Astrocyte of the cerebellum (primary cell): ENCODE data around the gene IL10RB.

Experiments used
- DNase-seq: peaks from one replicate; pipeline ENCODE4 v3.0.0-alpha.2; 2011; ENCODE audit warnings: low read depth
- H3K4me3 ChIP-seq: 2 replicates; pipeline ENCODE4 v1.5.1; 2011; ENCODE audit warnings: mild to moderate bottlenecking, low read depth, low read length, moderate library complexity
- CTCF ChIP-seq: IDR thresholded peaks from 2 replicates; pipeline ENCODE4 v1.5.1; 2012; ENCODE audit warnings: low read length, low read depth, moderate library complexity, mild to moderate bottlenecking; ENCODE audit errors: missing control alignments
- in situ Hi-C: cut with HindIII; loops from 2 replicates; pipeline ENCODE4 v1.10.0; 2017; ENCODE audit warnings: low sequenced_read_pairs

The IL10RB gene

GRCh38 chr21:33273044-33273443, 6.9 kb downstream of the IL10RB start:
- DNase-seq = no peak
- no peak for TF ChIP-seq CTCF
- in situ Hi-C loops = no loop called here
- H3K4me3 ChIP-seq = no peak overlapping the region

GRCh38 chr21:33278721-33279120, 12.6 kb downstream of the IL10RB start:
- H3K4me3 ChIP-seq = no peak overlapping the region
- in situ Hi-C loops = no loop called here
- no peak for TF ChIP-seq CTCF
- no peak for DNase-seq

GRCh38 chr21:33279330-33279820, 13.2 kb downstream of the IL10RB start:
- in situ Hi-C loops = no loop called here
- H3K4me3 ChIP-seq = no peak overlapping the region
- TF ChIP-seq CTCF = no peak
- DNase-seq = no peak

GRCh38 chr21:33281096-33281652, 15.0 kb downstream of the IL10RB start:
- in situ Hi-C loops = no loop called here
- H3K4me3 ChIP-seq = no peak overlapping the region
- no peak for TF ChIP-seq CTCF
- DNase-seq = no peak

DNA sequence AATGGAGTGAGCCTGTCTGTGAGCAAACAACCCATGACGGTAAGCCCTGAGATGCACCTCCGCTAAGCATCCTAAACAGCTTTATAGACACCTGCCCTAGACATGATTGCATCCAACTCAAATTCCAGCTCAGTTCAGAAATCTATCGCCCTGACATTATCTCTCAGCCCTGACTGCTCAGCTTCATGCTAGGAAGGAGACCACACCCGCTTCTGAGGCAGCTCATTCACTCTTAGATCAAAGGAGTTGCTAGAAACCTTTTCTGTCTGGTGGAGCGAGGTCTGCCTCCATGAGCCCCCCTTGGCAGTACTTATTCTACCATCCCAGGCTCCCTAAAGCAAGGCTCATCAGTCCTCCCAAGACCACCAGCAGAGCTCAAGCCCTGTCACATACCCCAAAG, 17.0 kb downstream of the IL10RB start:
- in situ Hi-C loops = no loop called here
- no peak overlapping the region for H3K4me3 ChIP-seq
- DNase-seq = no peak
- TF ChIP-seq CTCF = no peak

- DNase-seq = no peak
- in situ Hi-C loops = no loop called here
- TF ChIP-seq CTCF = no peak
- H3K4me3 ChIP-seq = no peak overlapping the region
Measured at GRCh38 chr21:33286076-33286475, 19.9 kb downstream of the IL10RB start.
